GM08714 (cell line): ENCODE data around the gene ZNF511.

Experiments
- H3K4me3 ChIP-seq: fragments of 200-500 bp; sonication (Bioruptor generic); 2 replicates; pipeline ENCODE4 v1.5.1; 2014; ENCODE audit warnings: mild to moderate bottlenecking, low read length, inconsistent platforms
- ZNF274 ChIP-seq: IDR thresholded peaks from 2 replicates; pipeline ENCODE4 v1.6.1; 2012; ENCODE audit warnings: mild to moderate bottlenecking, low read depth, low read length

The ZNF511 gene

GRCh38 chr10:133270773-133271297, 37.9 kb upstream of the ZNF511 start:
- H3K4me3 ChIP-seq: no peak overlapping the region
- no peak for TF ChIP-seq ZNF274

GRCh38 chr10:133271521-133272300, 37.0 kb upstream of the ZNF511 start:
- H3K4me3 ChIP-seq: no peak overlapping the region
- TF ChIP-seq ZNF274: no peak

DNA sequence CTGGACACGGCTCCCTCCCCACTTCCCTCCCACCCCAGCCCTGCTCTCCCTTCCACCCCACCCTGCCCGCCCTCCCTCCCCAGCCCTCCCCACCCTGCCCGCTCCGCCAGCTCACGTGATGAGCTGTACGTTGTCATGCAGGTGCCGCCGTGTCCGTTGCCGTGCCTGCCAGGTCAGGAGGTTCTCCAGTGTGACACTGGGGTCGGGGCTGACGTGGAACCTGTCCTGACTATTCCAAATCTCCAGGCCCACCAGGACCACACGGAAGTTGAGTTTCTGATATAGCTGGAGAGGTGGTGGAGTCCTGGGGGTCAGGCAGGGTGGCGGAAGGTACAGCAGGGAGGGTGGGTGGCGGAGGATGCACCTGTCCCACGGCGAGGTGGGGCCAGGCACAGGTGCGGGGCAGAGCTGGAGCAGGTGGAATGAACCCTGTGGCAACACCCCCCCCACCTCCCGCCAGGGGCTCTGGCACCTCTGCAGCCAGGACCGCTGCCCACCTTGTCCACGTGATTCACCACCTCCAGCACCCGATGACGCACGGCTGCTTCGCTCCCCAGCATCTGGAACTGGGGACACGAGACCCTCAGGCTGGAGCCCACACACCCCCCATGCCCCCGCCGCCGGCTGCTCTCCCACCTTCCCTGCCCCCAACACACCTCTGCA, 36.3 kb upstream of the ZNF511 start:
- no peak overlapping the region for H3K4me3 ChIP-seq
- no peak for TF ChIP-seq ZNF274

DNA sequence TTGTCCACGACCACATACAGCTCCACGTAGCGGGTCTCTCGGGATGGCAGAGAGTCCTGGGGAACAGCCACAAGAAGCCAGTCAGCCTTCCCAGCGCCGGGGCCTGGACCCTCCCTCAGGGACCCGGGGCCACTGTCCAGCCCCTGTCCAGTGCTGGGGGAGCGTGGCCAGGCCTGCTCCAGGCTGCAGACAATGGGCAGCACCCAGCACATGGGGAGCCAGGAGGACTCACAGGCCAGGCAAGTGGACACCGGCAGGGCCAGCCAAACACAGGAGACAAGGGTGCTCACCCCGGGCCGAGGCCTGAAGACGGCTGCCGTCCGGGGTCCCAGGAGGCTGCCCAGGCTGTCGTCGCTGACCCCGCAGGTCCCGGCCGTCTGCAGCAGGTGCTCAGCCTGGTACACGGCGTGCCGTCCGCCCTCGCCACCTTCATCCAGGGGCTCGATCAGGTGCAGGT, 35.7 kb upstream of the ZNF511 start:
- H3K4me3 ChIP-seq: no peak overlapping the region
- TF ChIP-seq ZNF274: no peak

DNA sequence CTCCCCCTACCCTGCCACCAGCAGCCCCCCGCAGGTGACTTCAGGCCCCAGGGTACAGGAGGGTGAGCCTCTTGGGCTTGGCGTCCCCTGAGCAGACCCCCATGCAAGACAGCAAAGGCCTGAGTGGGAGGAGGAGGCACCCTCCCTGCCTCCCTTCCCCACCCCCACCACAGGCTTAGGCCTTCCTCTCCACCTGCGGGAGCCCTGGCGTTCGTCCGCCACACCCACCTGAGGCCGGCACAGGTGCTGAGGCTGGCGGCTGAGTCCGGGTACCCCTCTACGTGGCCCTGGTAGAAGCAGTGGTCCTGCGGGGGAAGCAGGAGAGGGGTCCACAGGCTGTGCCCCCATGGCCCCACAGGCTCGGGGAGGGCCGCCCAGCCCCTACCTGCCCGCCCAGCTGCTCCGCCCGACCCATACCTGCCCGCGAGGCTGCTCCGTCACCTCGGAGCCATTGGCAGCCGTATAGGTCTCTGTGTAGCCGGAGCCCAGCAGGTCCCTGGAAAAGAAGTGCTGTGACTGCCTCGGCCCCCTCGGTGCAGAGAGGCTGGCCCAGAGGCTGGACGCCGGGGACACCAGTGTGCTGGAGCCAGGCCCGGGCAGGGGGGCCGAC, 35.1 kb upstream of the ZNF511 start:
- no peak for TF ChIP-seq ZNF274
- no peak overlapping the region for H3K4me3 ChIP-seq

- H3K4me3 ChIP-seq: peak overlapping the region; percentile 72; the same call in 1 of the 2 replicates
- TF ChIP-seq ZNF274: no peak
Measured at GRCh38 chr10:133274751-133275683, 33.7 kb upstream of the ZNF511 start.

GRCh38 chr10:133275684-133276092, 33.0 kb upstream of the ZNF511 start:
- peak overlapping the region; percentile 72; the same call in 1 of the 2 replicates for H3K4me3 ChIP-seq
- no peak for TF ChIP-seq ZNF274

DNA sequence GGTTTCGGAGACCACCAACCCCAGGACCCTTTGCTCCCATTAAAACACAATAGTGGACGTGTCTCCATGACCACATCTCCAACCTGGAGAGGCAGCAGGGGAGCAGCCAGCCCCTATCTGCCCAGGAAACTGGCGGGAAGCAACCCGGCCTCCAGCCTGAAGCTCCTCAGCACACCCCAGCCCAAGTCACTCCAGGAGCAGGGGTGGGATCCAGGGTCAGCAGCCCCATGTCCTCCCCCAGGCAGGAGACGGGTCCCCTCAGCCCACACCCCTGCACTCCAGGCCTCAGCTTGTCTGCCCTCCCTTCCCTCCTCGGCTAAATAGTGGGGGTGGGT, 32.6 kb upstream of the ZNF511 start:
- TF ChIP-seq ZNF274: no peak
- H3K4me3 ChIP-seq: peak overlapping the region; percentile 72; the same call in 1 of the 2 replicates

DNA sequence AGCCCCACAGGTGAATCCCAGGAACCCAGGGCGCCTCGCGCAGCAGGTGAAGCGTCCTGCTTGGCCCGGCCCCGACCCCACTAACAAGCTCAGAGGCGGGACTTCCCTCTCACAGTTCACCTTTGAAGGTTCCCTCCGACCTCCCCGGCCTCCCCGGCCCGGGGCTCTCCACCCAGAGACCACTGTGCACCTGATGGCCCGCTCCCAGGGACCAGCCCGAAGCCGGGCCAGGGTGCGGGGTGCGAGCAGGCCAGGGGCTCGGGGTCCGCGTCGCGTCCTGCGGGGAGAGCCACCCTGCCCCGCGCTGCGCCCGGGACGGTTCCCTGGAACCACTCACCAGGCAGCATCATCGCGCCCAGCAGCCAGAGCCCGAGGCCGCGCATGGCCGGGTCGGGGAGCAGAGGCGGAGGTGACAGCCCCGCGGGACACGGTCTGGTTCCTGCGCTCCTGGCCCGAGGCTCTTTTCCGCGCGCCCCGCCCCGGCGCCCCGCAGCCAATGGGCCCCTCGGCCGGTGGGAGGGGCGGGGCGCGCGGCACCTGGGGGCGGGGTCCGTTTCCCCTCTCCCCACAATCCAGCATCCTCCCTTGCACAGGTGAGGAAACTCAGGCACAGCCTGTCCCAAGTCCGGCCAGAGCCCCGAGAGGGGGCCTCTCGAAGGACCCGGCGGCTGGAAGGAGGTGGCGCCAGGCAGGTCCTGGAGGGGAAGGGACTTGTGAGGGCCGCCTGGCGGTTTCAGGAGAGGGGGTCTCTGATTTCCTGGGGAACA, 32.1 kb upstream of the ZNF511 start, which contains the start of gene ADAM8:
TSS of gene ADAM8 (minus strand) at position 434 of the 767 bp plus-strand sequence. CDS start at position 383, 51 bp downstream.
- no peak for TF ChIP-seq ZNF274
- H3K4me3 ChIP-seq: peak within 1 kb of the TSS; percentile 72; the same call in 1 of the 2 replicates

DNA sequence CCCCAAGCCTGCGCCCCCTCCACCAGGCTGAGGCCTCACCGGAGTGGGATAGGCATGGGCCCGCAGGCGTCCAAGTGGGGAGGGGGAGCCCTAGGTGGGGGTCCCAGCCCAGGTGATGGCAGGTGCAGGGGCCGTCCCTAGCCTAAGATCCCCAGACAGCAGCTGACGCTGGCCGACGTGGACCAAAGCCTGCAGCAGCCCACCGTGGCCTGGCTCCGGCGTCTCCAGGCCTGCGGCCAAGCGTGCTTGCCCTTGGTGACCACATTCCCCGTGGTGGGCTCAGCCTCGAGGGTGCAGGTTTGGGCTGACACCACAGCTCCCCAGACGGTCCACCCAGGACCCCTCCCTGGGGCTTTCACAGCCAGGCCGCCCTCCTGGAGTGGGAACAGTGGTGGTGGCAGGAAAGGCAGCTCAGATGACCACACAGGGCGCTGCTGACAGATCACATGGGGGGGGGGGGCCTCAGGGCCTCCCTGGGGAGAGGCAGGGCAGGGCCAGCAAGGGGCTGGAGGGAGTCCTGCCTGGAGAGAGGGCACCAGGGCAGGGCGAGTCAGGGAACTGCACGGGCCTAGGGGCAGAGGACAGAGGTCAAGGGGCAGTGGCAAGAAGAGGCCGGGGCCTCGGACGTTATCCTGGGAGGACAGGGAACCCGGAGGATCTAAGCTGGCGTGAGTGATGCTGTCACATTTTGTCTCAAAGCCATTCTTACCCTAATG, 31.3 kb upstream of the ZNF511 start:
- TF ChIP-seq ZNF274: no peak
- H3K4me3 ChIP-seq: no peak overlapping the region

DNA sequence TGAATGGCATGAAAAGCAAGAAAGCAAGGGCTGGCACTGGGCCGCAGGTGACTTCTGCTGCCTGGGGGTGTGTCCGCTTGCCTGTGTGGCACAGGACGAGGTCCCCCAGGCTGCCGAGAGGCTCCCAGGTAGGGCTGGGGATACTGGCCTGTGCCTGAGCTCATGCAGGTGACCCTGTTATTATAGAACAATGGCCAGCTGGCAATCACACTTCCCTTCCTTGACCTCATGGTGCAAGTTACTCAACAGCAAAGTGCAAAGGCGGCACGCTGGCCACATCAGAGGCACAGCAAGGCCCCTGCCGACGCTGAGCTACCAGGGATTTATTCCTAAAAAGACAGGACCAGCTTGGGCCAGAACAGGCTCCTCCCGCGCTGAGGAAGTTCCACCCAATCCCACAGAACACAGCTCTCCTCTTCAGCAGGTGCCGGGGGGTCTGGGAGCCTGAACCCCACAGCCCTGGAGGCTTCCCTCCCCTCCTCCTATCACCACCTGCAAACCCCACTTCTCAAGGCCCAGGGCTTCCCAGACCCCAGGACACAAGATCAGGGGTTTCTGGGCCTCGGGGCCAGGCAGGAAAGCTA, 30.6 kb upstream of the ZNF511 start:
- no peak overlapping the region for H3K4me3 ChIP-seq
- TF ChIP-seq ZNF274: no peak
